GM12874 (cell line): ENCODE data around the gene POLDIP2.

Source experiments
- CTCF ChIP-seq: IDR thresholded peaks from 2 replicates; pipeline ENCODE4 v1.5.1; 2011; ENCODE audit warnings: low read depth, mild to moderate bottlenecking, control low read depth, low read length, moderate library complexity; ENCODE audit not compliant: insufficient read depth

Gene POLDIP2

GRCh38 chr17:28379814-28380801, 22.8 kb upstream of the POLDIP2 start:
- TF ChIP-seq CTCF = no peak

- no peak for TF ChIP-seq CTCF
These were observed 15.6 kb upstream of the POLDIP2 start for GRCh38 chr17:28372945-28373274.

- no peak for TF ChIP-seq CTCF
These were observed 15.0 kb upstream of the POLDIP2 start for GRCh38 chr17:28372203-28372944.

GRCh38 chr17:28371245-28372202, 14.2 kb upstream of the POLDIP2 start, which contains the start of gene SARM1:
Gene SARM1 (plus strand): TSS chr17:28371694. CDS start chr17:28372033, 339 bp downstream.
- TF ChIP-seq CTCF = no peak

- TF ChIP-seq CTCF = no peak
These were observed 13.4 kb upstream of the POLDIP2 start for GRCh38 chr17:28370744-28371103.

GRCh38 chr17:28370035-28370743, 12.9 kb upstream of the POLDIP2 start, which contains the start of gene VTN:
Gene VTN (minus strand): TSS chr17:28370307. CDS start chr17:28370203, 104 bp downstream.
- TF ChIP-seq CTCF = no peak
